NB4 (cell line): ENCODE results near the gene SERP2.

Experiments used
- DNase-seq: peaks from one replicate; pipeline ENCODE4 v3.0.0; 2010; ENCODE audit warnings: low read depth
- H3K4me3 ChIP-seq: one replicate; pipeline ENCODE4 v1.5.1; 2011; ENCODE audit warnings: mild to moderate bottlenecking, low read depth, low read length, moderate library complexity
- MAX ChIP-seq: IDR thresholded peaks from 2 replicates; pipeline ENCODE4 v1.6.1; 2011; ENCODE audit warnings: low read depth, low read length
- MYC ChIP-seq: IDR thresholded peaks from 2 replicates; pipeline ENCODE4 v1.6.1; 2011; ENCODE audit warnings: low read depth, low read length
- POLR2A ChIP-seq: IDR thresholded peaks from 2 replicates; pipeline ENCODE4 v1.6.1; 2011; ENCODE audit warnings: mild to moderate bottlenecking; ENCODE audit not compliant: insufficient read length; ENCODE audit errors: extremely low read depth
- TF ChIP-seq, protein P1 (sequence below): IDR thresholded peaks from one replicate; pipeline ENCODE4 v1.5.1; 2012; ENCODE audit warnings: low read depth, low read length

SERP2 gene

DNA sequence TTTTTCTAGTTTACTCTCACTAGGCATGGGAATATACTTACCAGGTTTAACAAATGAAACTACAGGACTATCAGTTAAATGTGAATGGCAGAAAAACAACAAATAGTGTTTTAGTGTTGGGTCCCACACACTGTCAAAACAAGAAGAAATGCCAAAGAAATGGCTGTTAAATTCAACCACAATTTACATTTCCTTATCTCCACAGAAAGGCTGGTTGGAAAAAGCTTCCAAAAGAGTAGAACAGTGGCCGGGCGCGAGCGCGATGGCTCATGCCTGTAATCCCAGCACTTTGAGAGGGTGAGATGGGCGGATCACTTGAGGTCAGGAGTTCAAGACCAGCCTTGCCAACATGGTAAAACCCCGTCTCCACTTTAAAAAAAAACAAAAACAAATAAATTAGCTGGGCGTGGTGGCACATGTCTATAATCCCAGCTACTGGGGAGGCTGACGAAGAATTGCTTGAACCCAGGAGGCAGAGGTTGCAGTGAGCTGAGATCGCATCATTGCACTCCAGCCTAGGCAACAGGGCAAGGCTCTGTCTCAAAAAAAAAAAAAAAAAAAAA, 66.5 kb downstream of the SERP2 start:
- H3K4me3 ChIP-seq, result no peak overlapping the region
- DNase-seq, result no peak
- TF ChIP-seq POLR2A (no peak), MAX (no peak), MYC (no peak)
- TF ChIP-seq, protein P1, sequence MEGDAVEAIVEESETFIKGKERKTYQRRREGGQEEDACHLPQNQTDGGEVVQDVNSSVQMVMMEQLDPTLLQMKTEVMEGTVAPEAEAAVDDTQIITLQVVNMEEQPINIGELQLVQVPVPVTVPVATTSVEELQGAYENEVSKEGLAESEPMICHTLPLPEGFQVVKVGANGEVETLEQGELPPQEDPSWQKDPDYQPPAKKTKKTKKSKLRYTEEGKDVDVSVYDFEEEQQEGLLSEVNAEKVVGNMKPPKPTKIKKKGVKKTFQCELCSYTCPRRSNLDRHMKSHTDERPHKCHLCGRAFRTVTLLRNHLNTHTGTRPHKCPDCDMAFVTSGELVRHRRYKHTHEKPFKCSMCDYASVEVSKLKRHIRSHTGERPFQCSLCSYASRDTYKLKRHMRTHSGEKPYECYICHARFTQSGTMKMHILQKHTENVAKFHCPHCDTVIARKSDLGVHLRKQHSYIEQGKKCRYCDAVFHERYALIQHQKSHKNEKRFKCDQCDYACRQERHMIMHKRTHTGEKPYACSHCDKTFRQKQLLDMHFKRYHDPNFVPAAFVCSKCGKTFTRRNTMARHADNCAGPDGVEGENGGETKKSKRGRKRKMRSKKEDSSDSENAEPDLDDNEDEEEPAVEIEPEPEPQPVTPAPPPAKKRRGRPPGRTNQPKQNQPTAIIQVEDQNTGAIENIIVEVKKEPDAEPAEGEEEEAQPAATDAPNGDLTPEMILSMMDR, result no peak
